Left forelimb (tissue), 1 donor: ENCODE measurements around the gene JARID2.
"Not testable (repeated sequence)": the region's sequence is repeated elsewhere in the genome, so short reads cannot be mapped to it uniquely, and the experiment has no call there.

Source experiments
- DNase-seq: peaks from one replicate; pipeline ENCODE4 v3.0.0-alpha.2; 2018; ENCODE audit warnings: low spot score

JARID2 gene

DNA sequence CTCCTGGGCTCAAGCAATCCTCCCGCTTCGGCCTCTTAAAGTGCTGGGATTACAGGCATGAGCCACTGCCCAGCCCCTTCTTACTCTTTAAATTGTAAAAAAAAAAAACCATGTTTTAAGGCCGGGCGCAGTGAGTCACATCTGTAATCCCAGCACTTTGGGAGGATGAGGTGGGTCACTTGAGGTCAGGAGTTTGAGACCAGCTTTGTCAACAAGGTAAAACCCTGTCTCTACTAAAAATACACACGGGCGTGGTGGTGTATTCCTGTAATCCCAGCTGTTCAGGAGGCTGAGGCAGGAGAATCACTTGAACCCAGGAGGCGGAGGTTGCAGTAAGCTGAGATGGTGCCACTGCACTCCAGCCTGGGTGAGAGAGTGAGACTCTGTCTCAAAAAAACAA is 43.6 kb downstream of the JARID2 start:
- not testable (repeated sequence) for DNase-seq

GRCh38 chr6:15290067-15290680 is 44.3 kb downstream of the JARID2 start:
- no peak for DNase-seq

GRCh38 chr6:15290962-15291704 is 45.3 kb downstream of the JARID2 start:
- no peak for DNase-seq

DNA sequence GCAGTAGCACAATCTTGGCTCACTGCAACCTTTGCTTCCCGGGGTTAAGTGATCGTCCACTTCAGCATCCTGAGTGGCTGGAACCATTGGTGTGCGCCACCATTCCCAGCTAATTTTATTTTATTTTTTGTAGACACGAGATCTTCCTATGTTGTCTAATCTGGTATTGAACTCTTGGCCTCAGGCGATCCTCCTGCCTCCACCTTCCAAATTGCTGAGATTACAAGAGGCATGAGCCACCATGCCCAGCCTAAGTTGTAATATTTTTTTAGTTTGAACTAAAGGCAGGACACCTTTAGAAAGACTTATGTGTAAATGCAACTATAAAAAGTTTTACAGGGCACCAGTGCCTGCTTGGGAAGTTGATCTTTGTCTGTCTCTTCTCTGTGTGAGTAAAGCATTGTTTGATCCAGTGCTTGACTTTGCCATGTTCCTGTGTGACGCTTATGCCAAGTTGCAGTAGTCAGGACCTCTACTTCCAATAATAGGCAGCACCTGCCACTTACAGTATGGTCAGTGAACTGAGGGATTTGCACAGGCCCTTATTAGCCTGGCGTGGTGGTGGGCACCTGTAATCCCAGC is 46.9 kb downstream of the JARID2 start:
- DNase-seq = no peak

GRCh38 chr6:15293674-15294073 is 47.8 kb downstream of the JARID2 start:
- no peak for DNase-seq

- DNase-seq = no peak
Measured at GRCh38 chr6:15294504-15294903, 48.6 kb downstream of the JARID2 start.

DNA sequence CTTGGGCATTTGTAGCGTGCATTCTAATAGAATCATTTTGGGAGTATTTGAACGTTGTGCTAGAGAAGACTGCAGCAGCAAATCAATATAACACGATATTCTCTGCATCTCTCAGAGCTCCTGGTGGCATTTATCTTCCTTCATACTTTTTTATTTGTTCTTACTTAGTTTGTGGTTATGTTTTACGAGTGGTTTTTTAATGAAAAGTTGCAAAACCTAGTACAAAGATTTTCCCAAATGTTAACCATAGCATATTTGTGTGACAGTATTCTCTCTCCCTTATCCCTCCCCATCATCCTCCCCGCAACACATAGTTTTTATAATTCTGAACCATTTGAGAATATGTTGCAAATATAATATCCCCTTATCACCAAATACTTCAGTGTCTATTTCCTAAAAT is 50.4 kb downstream of the JARID2 start:
- no peak for DNase-seq

- DNase-seq = no peak
Measured at GRCh38 chr6:15296735-15297134, 50.9 kb downstream of the JARID2 start.

DNA sequence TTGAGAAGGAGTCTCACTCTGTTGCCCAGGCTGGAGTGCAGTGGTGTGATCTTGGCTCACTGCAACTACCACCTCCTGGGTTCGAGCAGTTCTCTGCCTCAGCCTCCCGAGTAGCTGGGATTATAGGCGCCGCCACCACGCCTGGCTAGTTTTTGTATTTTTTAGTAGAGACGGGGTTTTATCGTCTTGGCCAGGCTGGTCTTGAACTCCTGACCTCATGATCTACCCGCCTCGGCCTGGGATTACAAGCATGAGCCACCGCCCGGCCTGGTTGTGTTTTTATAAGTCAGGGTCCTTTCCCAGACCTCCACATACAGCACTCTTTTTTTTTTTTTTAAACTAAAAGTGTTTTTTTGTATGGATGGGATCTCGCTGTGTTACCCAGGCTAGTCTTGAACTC is 51.3 kb downstream of the JARID2 start:
- DNase-seq = not testable (repeated sequence)

GRCh38 chr6:15297895-15298590 is 52.2 kb downstream of the JARID2 start:
- DNase-seq = no peak

DNA sequence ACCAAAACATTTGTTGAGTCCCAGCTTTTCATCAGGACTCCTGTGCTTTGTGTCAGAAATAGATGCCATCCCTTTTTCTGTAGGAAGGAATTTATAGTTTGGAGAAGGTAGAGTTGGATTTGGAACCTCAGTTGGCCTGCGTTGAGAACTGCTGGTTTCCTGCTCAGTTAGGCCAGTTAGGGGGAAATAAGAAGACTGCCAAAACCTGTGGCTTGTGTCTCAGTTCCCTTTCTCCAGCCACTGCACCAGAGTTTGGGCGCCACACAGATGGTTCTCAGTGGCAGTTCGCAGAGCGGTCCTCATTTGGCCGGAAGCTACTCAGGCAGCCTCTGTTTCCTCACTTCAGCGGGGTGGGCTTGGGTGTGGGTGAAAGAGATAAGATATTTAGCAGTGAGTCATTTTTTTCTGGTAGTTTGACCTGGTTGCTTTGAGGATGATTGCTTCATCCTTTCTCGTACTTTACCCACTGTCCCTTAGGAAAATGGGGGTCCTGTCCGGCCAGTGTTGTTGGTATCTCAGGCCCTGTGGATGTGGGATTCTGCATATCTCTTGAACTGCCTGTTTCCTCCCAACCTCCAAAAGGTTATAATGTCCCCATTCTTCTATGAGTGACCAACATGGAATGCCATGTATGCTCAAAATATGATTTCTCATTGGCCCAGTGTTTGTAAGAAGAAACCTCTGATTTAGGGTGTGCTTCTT is 53.7 kb downstream of the JARID2 start:
- no peak for DNase-seq

DNA sequence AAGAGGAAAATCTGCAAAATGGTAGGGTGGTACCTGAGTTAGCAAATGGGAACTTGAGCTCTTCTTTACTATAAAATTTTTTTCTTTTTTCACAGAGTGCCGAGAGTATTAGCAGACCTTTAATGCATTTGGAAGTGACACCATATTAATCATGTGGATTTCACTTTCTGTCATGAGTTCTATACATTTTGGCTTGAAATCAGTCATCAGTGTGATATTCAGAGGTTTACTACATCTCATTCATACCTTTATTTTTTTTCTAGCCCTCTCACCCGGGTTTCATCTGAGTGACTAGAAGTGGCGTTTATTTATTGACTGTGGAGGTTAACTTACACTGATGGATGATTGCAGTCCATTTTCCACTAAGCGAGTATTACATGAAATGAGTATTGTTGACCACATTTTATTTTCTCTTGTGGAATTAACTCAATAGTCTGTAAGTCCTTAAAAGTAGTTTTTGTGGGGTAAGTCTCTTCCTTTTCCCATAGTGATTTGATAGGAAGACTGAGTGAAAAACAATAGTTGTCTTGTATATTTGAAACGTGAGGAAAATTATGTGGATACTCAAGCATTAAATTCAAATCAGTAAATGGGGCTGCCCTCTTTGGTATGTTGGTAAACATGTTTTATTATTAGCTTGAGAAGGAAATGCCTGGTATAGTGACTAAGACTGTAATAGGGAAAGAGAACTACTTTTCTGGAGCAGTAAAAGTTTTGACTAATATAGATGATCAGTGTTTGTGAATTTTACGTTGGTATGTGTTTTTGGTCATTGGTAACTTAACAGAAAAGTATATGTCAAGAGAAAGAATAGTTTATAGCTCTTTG is 55.5 kb downstream of the JARID2 start:
- no peak for DNase-seq

DNA sequence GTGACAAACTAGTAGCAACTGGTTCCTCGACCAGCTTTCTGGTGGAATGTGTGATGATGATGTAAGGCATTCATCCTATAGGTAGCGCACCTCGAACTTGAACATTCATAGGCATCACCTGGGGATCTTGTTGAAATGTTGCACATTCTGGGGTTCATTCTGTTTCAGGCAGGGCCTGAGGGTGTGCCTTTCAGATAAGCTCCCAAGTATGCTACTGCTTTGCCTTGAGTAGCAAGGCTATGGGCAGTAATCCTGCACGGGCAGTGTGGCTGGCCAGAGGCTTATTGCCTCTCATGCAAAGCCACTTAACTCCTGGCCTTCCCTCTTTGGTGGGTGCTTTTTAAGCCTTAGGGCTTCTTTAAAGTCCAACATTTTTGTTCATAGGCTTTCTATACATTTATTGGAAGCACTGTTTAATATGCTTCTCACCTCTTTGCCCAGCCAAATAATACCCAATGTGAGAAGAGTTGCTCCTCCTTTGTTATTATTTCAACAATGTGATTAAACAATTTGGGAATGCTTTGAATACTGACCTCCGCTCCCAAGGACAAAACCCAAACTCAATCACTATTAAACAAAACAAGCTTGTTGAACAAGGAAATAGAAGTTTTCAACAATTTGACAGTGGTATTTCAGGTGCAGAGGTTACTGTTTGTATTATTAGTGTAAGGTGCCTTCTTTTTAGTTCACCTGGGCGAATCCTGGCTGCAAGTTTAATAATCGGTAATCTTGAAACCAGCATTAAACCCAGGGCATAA is 57.5 kb downstream of the JARID2 start:
- no peak for DNase-seq

- DNase-seq = no peak
Measured at GRCh38 chr6:15303920-15304291, 58.0 kb downstream of the JARID2 start.

- DNase-seq = no peak
Measured at GRCh38 chr6:15304337-15305042, 58.6 kb downstream of the JARID2 start.

- no peak for DNase-seq
Measured at GRCh38 chr6:15305496-15305895, 59.6 kb downstream of the JARID2 start.

DNA sequence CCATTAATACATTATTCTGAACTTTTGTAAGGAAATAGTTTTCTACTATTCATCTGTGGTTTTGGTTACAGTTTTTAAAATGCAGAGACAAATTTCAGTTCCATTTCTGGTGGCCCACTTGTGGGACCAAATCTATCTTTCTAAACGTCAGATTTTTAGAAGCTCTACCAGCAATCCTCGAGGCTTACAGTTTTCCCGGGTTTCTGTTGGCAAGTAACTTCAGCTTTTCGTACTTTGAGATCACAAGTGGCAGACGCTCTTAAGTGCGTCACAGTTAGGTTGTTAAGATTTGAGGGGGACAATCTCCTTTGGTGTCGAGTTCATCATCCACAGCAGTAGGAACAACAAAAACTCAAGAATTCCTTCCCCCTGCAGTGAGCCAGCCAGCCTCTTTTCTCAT is 60.0 kb downstream of the JARID2 start:
- DNase-seq = no peak

DNA sequence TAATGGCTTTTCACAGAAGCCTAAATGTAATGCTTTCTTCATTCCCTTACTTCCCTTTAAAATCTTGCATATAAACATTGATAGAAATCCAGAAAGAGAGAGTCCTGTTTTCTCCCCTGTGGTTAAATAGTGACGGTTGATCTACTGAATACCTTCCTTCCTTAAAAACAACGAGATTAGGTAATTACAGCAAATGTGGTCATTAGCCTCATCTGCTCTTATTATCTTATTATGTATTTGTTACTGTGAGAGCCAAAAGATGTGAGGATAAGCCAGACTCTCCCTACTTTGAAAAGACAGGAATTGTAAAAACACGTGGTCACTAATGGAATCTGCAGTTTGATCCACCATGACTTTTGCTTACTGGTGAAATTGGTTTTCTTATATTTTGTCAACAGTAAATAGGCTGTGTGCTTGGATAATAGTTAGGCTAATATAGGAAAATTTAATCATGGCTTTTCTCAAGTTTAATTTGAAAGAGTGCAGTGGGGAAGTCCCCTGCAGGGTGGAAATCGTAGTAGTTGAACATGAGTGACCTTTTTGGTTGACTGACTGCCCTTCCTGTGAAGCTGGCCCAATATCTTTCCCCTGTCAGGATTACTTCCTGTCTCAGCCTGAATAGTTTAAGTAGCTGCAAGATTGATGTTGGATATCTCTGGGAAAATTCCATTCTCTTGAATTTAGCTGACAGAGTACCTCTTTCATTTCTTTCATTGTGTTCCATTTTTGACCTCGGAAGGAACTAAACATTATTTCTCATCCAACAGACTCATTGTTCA is 62.8 kb downstream of the JARID2 start:
- no peak for DNase-seq

DNA sequence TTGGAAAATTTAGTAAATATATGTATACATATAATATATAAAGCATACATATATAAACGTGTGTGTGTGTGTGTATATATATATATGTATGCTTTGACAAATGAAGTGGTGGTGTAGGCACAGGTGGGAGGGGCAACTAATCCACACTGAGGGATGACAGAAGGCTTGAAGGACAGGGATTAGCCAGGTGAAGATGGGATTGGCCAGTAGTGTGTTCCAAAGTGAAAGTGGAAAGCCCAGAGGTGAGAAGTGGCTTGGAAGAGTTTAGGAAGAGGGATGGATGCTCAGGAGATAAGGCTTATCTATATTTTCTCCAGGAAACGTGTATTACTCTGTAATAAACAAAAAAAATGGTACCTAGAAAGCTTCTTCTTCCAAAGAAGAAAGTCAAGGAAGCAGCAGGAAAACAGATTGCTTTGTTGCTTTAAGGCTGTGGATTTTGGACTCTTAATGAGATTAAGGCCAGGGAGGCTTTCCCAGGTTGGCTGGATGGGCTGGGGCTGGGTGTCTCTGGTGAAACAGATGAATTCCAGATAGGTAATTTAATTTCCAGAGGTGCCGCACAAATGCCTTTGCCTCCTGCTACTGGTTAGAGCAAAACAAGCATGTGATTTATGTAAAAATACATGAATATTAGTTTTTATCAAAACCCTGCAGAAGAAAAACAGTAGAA is 63.9 kb downstream of the JARID2 start:
- DNase-seq = no peak
